Measurements from ENCODE around the gene GCHFR. TPM values are rescaled to one million over a fixed set of nuclear protein-coding genes. Genes with fewer than 3 reads are reported as not detected.

Gene GCHFR
- total and polyA plus RNA-seq, 2 donors (not counting 3 experiments of a cell fraction or from before 2014, with no cell fraction given), result 6.3 to 14.2 TPM

DNA sequence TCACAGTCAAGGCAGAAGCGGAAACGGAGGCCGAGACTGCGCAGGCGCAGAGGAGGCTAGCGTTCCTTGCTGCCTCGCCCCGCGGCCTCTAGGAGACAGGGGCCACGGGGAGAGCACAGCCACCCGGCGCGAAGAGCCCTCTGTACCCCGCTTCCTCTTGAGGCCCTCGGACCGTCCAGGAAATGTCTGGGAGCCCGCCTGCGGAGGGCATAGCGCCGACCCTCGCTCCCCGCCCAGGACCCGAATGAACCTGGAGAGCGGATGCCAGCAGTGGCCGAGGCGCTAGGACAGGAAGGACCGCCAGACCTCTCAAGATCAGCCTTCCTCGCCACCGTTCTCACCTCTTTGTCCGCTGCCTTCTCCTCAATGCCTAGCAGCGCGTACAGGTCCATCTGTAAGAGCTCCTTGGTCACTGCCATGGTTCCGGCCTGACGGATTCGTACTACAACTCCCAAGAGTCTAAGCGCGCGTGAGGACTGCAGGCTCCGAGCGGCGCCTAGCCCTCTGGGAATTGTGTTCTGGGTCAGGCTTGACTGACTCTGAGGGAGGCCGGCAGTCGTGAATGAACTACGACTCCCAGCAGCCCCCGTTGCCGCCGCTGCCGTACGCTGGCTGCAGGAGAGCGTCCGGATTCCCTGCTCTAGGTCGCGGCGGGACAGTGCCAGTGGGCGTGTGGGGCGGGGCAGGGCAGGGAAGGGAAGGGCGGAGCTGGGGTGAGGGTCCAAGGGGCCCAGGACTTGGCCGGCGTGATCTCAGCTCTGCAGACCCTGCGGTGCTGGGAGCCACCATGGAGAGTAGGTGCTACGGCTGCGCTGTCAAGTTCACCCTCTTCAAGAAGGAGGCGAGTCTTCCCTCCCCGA, 43.4 kb downstream of the GCHFR start, which contains the start of the genes DNAJC17 and ZFYVE19:
TSS of gene DNAJC17 (minus strand) at position 446 of the 860 bp plus-strand sequence. CDS start at position 419, 27 bp downstream.
TSS of gene ZFYVE19 (plus strand) at position 62 of the 860 bp plus-strand sequence. CDS start at position 563, 501 bp downstream.
- peaks cover 27% of the 10 kb centered on the region for H3K79me2 ChIP-seq (ENCODE audit: control insufficient read depth, insufficient read depth, low read length)
- peak within 1 kb of the TSS; percentile 27 for H3K27ac ChIP-seq (ENCODE audit: insufficient read depth, low read depth, low read length)
- H3K9me1 ChIP-seq (replicated peaks; ENCODE audit: control insufficient read depth, extremely low read depth, insufficient read depth, low read length), result no peaks in the 10 kb centered on the region
- peak within 1 kb of the TSS; percentile 64 to 67 (median 64) for H3K4me3 ChIP-seq (replicated peaks in 1 of 3; ENCODE audit: insufficient read depth in 1 of 3, low read depth in 1 of 3, low read length in 3 of 3)
- peak in 1 of 2 donors; percentile 3 for TF ChIP-seq CTCF (IDR thresholded peaks at IDR 0.05; ENCODE audit: extremely low read depth in 1 of 2, insufficient read depth in 1 of 2, low read depth in 1 of 2, low read length in 2 of 2)
- TF ChIP-seq POLR2A (IDR thresholded peaks at IDR 0.05; ENCODE audit: low read depth, low read length), result peak; percentile 85
- no peak for TF ChIP-seq MYC (IDR thresholded peaks at IDR 0.05; ENCODE audit: low read depth, low read length)
- peak; percentile 90 for TF ChIP-seq POLR2AphosphoS5 (IDR thresholded peaks at IDR 0.05; ENCODE audit: insufficient read depth, low read depth, low read length)
- no peak for TF ChIP-seq FOS (IDR thresholded peaks at IDR 0.05; ENCODE audit: borderline replicate concordance, insufficient read depth, low read length)
- TF ChIP-seq, protein P1, sequence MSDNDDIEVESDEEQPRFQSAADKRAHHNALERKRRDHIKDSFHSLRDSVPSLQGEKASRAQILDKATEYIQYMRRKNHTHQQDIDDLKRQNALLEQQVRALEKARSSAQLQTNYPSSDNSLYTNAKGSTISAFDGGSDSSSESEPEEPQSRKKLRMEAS (IDR thresholded peaks at IDR 0.05; ENCODE audit: insufficient read depth, insufficient read length), result no peak
- TF ChIP-seq JUN (IDR thresholded peaks at IDR 0.05; ENCODE audit: borderline replicate concordance, insufficient read depth, insufficient read length, low read depth), result no peak
- no peak for TF ChIP-seq EZH2 (IDR thresholded peaks at IDR 0.05; ENCODE audit: borderline replicate concordance, low read depth, low read length, severe bottlenecking)
- TF ChIP-seq GATA2 (IDR thresholded peaks at IDR 0.05; ENCODE audit: insufficient read depth, insufficient read length, low read depth, low read length), result no peak
- peak; percentile 99 for FAIRE-seq
- peak; percentile 98 for DNase-seq (ENCODE audit: low read depth, low spot score)
- CTCF ChIA-PET, result interaction anchor here (1.0 to 2.6 kb wide), 8 partner anchors 13 to 87 kb away, joined by 3 to 9 read pairs (median 4); partner anchors contain the start of genes C15orf62 and VPS18
- H3K9ac ChIP-seq (replicated peaks; ENCODE audit: extremely low read depth, insufficient read depth, low read length), result peak within 1 kb of the TSS; percentile 66
- TSS peak; percentile 60 for BruUV-seq (replicated peaks)
- dilution Hi-C loops (cut with MboI; ENCODE audit: extremely low pct_ligation_motif_present, low sequenced_read_pairs), result no loop called here
- peak within 1 kb of the TSS; percentile 85 for H3K4me2 ChIP-seq (ENCODE audit: insufficient read depth, low read length)
- H3K36me3 ChIP-seq (ENCODE audit: control insufficient read depth in 2 of 2, extremely low read depth in 1 of 2, insufficient read depth in 2 of 2, low read length in 2 of 2), result peaks cover 2 to 12% of the 10 kb centered on the region in 2 experiments
- POLR2A ChIA-PET, result interaction anchor here (0.6 to 0.7 kb wide), 4 partner anchors 11 to 208 kb away, joined by 4 to 5 read pairs (median 4); partner anchors contain the start of gene RAD51
- H2AFZ ChIP-seq (ENCODE audit: low read depth, low read length), result peak within 1 kb of the TSS; percentile 95
- no peaks in the 10 kb centered on the region for H3K27me3 ChIP-seq (ENCODE audit: control insufficient read depth in 2 of 2, insufficient read depth in 2 of 2, low read length in 2 of 2)
- H4K20me1 ChIP-seq (replicated peaks; ENCODE audit: control insufficient read depth, extremely low read depth, insufficient read depth, low read length), result no peaks in the 10 kb centered on the region
- intact Hi-C loops (cut with micrococcal nuclease), result loop anchor here (1.0 to 10.0 kb wide), 6 partner anchors 11 to 212 kb away; partner anchors contain the start of genes KNL1 and RMDN3
- peaks cover 14% of the 10 kb centered on the region for H3K4me1 ChIP-seq (ENCODE audit: control insufficient read depth, extremely low read depth, insufficient read depth, low read length)
- H3K9me3 ChIP-seq (replicated peaks; ENCODE audit: control insufficient read depth, insufficient read depth, low read length), result no peaks in the 10 kb centered on the region
